GM12801 (cell line): ENCODE measurements around the gene AUP1.

Experiments
- TF ChIP-seq, protein P1 (sequence below): IDR thresholded peaks from one replicate; pipeline ENCODE4 v1.5.1; 2011; ENCODE audit warnings: control low read depth; ENCODE audit not compliant: insufficient read length; ENCODE audit errors: extremely low read depth

The AUP1 gene

DNA sequence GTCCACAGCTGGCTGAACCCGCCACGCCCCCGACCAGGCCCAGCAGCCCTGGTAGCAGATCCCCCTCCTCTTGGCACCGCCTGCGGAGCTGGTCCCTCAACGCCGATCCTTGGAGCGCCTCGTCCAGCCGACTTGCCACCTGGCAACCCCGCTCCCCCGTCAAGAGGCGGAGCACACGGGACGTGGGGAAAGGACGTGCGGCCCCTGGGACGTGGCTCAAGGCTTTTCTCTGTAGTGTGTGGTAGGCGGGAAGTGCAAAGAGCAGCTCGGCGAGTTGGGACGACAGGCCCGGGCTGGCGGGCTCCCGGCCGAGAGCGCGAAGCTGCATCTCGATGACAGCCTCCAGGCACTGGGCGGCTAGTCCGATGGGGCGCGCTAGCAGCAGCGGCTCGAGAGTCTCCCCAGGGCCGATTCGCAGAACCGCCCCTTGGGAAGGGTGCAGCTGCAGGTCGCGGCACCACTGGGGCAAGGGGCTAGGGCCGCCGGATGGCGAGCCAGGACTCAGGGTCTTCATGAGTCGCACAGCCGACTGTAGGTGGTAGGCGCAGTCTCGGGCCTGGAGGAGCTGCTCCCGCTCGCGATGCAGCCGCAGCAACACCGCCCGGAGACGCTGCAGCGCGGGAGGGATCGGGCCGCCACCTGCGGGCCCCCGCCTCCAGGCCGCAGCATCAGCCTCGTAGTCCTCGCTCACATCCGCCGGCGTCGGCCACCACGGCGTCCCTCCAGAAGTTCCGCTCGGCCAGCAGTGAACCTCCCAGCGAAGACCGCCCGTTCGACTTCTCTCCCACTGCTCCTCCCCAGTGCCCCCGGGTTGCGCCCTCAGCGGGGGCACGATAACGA is 47.3 kb downstream of the AUP1 start:
- TF ChIP-seq, protein P1, sequence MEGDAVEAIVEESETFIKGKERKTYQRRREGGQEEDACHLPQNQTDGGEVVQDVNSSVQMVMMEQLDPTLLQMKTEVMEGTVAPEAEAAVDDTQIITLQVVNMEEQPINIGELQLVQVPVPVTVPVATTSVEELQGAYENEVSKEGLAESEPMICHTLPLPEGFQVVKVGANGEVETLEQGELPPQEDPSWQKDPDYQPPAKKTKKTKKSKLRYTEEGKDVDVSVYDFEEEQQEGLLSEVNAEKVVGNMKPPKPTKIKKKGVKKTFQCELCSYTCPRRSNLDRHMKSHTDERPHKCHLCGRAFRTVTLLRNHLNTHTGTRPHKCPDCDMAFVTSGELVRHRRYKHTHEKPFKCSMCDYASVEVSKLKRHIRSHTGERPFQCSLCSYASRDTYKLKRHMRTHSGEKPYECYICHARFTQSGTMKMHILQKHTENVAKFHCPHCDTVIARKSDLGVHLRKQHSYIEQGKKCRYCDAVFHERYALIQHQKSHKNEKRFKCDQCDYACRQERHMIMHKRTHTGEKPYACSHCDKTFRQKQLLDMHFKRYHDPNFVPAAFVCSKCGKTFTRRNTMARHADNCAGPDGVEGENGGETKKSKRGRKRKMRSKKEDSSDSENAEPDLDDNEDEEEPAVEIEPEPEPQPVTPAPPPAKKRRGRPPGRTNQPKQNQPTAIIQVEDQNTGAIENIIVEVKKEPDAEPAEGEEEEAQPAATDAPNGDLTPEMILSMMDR: no peak

DNA sequence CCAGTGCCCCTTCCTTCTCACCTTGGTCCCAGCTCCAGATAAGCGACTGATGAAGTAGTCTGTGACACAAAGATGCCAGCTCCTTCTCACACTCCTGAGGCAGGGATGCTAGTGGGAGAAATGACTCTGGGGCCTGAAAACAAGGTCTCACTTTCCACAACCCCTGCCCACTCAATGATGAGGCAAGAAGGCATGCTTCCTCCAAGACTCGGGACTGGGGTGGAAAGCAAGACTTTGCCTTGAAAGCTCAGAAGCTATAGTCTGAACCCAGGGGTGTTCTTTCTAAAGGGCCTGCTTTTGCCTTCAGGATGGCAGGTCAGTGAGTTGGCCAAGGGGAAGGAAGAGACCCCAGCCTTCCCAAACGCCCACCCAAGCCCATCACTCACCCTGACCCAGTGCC is 48.1 kb downstream of the AUP1 start:
- TF ChIP-seq, protein P1: no peak
